NT2/D1 (cell line): ENCODE data around the gene DLG2.

Experiments
- SUZ12 ChIP-seq: IDR thresholded peaks from 2 replicates; pipeline ENCODE4 v1.6.1; 2011; ENCODE audit not compliant: insufficient read length, insufficient read depth; ENCODE audit errors: extremely low read depth
- YY1 ChIP-seq: IDR thresholded peaks from 2 replicates; pipeline ENCODE4 v1.6.1; 2011; ENCODE audit not compliant: insufficient read length, insufficient read depth
- ZNF274 ChIP-seq: IDR thresholded peaks from 2 replicates; pipeline ENCODE4 v1.6.1; 2011; ENCODE audit warnings: mild to moderate bottlenecking, low read depth, low read length

DNA sequence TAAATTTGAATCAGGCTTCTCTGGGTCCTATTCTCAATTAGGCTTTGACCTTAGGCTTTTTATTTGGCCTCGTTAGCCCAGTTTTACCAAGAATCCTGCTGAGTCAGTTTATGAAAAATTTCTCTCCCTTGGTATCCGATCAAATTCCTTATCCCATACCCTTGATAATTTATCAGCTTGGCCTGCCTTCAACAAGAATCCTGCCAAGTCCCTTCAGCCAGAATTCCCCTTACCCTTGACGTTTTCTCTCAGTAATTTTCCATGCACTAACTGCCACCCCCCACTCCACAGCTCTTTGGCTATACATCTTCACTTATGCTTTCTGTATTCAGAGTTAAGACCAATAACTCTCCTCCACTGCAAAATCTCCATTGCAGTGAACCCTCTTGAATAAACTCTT lies 1530.0 kb downstream of the DLG2 start:
- TF ChIP-seq ZNF274 (no peak), YY1 (no peak), SUZ12 (no peak)
